HepG2 (cell line): ENCODE results near the gene FAM222B.

ENCODE experiments used
- EHMT2 ChIP-seq: fragments of 200-600 bp; sonication (generic); IDR thresholded peaks from 2 replicates; pipeline ENCODE4 v1.7.0; 2017; ENCODE audit warnings: antibody characterized with exemption, low read depth, low read length, borderline replicate concordance
- ZNF562 ChIP-seq: sonication (generic); formaldehyde crosslinking; IDR thresholded peaks from 2 replicates; pipeline ENCODE4 v1.8.0; 2022; ENCODE audit warnings: missing genetic modification reagents, borderline replicate concordance
- TF ChIP-seq, protein P1 (sequence below): sonication (generic); formaldehyde crosslinking; IDR thresholded peaks from 2 replicates; pipeline ENCODE4 v1.5.0; 2020; ENCODE audit warnings: mild to moderate bottlenecking, missing genetic modification reagents, moderate library complexity
- TF ChIP-seq, protein P2 (sequence below), 2 experiments: sonication (generic) in 1 of 2; formaldehyde crosslinking in 1 of 2; IDR thresholded peaks; 2 replicates each; pipeline versions ENCODE4 v1.5.1 to v1.6.1; 2011 to 2020; ENCODE audit warnings: borderline replicate concordance in 1 of 2, low read depth in 1 of 2, low read length in 1 of 2, mild to moderate bottlenecking in 1 of 2, missing genetic modification reagents in 1 of 2, moderate library complexity in 1 of 2

DNA sequence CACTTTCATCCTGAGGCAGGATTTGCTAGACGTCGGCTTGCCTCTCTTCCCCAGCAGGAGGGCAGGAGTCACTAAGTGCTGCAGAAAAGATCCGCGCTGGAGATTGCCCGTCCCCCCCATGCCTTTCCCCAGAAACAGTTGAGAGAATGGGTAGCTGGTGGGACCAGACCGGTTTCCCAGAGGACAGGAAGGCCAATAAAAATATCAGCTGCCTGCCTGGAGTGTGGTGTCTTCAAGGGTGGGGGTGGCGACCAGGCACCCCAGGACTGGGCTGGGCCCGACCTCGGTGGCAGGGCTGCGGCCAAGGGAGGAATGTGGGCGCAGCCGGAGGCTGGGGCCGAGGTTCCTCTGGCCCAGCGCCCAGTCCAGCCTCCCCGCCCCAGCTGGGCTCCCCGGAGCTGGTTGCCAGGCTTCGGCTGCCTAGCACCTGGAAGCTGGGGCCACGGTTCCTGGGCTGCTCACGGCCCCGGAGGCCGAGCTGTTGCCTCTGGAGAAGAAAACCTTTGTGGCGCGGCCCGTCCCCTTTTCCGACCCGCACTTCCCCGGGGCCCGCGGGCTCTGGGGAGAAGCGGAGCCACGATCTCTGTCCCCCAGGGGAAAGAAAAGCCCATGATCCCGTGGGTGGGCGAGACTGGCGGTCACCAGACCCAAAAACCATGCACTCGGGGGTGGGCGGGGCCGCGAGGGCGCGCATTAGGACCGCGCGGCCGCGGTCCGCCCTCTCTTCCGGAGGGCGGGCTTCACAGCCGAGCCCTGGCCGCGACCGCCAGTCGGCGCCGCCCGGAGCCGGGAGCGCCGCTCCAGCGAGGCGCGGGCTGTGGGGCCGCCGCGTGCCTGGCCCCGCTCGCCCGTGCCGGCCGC lies 99.1 kb downstream of the FAM222B start, which contains the start of gene TRAF4:
- TF ChIP-seq, protein P1, sequence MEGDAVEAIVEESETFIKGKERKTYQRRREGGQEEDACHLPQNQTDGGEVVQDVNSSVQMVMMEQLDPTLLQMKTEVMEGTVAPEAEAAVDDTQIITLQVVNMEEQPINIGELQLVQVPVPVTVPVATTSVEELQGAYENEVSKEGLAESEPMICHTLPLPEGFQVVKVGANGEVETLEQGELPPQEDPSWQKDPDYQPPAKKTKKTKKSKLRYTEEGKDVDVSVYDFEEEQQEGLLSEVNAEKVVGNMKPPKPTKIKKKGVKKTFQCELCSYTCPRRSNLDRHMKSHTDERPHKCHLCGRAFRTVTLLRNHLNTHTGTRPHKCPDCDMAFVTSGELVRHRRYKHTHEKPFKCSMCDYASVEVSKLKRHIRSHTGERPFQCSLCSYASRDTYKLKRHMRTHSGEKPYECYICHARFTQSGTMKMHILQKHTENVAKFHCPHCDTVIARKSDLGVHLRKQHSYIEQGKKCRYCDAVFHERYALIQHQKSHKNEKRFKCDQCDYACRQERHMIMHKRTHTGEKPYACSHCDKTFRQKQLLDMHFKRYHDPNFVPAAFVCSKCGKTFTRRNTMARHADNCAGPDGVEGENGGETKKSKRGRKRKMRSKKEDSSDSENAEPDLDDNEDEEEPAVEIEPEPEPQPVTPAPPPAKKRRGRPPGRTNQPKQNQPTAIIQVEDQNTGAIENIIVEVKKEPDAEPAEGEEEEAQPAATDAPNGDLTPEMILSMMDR = no peak
- TF ChIP-seq ZNF562 (CRISPR knock-in tag) (no peak; the same call in 1 of the 2 replicates), EHMT2 (no peak)
- TF ChIP-seq, protein P2, sequence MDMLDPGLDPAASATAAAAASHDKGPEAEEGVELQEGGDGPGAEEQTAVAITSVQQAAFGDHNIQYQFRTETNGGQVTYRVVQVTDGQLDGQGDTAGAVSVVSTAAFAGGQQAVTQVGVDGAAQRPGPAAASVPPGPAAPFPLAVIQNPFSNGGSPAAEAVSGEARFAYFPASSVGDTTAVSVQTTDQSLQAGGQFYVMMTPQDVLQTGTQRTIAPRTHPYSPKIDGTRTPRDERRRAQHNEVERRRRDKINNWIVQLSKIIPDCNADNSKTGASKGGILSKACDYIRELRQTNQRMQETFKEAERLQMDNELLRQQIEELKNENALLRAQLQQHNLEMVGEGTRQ (IDR thresholded peaks at IDR 0.05; ENCODE audit: low read depth, low read length) = no peak
- TF ChIP-seq, protein P2 (CRISPR knock-in tag; IDR thresholded peaks at IDR 0.05; ENCODE audit: borderline replicate concordance) = no peak
